Cardiac muscle cell (in vitro differentiated cells and primary cell): ENCODE data around the gene KREMEN1. TPM values are rescaled to one million over a fixed set of nuclear protein-coding genes. Genes with fewer than 3 reads are reported as not detected.

Source experiments
- DNase-seq, 2 donors: peaks; one replicate each; pipeline versions ENCODE4 v3.0.0 to v3.0.0-alpha.2; 2010 to 2017; ENCODE audit warnings: low read depth in 1 of 2, low spot score in 1 of 2
- H3K27ac ChIP-seq: fragments of 200-600 bp; sonication (generic); 2 replicates; pipeline ENCODE4 v1.5.1; 2016
- H3K27me3 ChIP-seq: fragments of 200-600 bp; sonication (generic); 2 replicates; pipeline ENCODE4 v1.6.0; 2016; ENCODE audit warnings: control low read depth
- H3K36me3 ChIP-seq: fragments of 200-600 bp; sonication (generic); 2 replicates; pipeline ENCODE4 v1.5.1; 2016; ENCODE audit warnings: control low read depth
- H3K4me1 ChIP-seq: fragments of 200-600 bp; sonication (generic); 2 replicates; pipeline ENCODE4 v1.8.1; 2017; ENCODE audit warnings: low read depth, mild to moderate bottlenecking, mixed run types
- H3K4me3 ChIP-seq: fragments of 200-600 bp; sonication (generic); 2 replicates; pipeline ENCODE4 v1.5.1; 2016; ENCODE audit warnings: mild to moderate bottlenecking
- H3K9me3 ChIP-seq: fragments of 200-600 bp; sonication (generic); 2 replicates; pipeline ENCODE4 v1.5.1; 2017; ENCODE audit warnings: low read depth, mild to moderate bottlenecking, control low read depth
- CTCF ChIP-seq: IDR thresholded peaks from 2 replicates; pipeline ENCODE4 v1.5.1; 2012; ENCODE audit warnings: low read depth, mild to moderate bottlenecking, low read length
- polyA plus RNA-seq: library from polyadenylated mRNA; unstranded; fragments of >200 nt; fragmentation: Nextera tagmentation; extraction: Ambion mirVana; gene quantifications from 2 replicates; pipeline ENCODE4 v1.2.1, GENCODE V29; 2016
- total RNA-seq: library from RNA; depleted of rRNA; stranded (reverse); fragments of >200 nt; gene quantifications from 2 replicates; pipeline ENCODE4 v1.2.3, GENCODE V29; 2016

KREMEN1 gene
- total and polyA plus RNA-seq, 2 experiments from 2014 or later = 18.0 to 20.3 TPM

- TF ChIP-seq CTCF = no peak
These were observed 83.1 kb downstream of the KREMEN1 start for GRCh38 chr22:29155966-29156365.

DNA sequence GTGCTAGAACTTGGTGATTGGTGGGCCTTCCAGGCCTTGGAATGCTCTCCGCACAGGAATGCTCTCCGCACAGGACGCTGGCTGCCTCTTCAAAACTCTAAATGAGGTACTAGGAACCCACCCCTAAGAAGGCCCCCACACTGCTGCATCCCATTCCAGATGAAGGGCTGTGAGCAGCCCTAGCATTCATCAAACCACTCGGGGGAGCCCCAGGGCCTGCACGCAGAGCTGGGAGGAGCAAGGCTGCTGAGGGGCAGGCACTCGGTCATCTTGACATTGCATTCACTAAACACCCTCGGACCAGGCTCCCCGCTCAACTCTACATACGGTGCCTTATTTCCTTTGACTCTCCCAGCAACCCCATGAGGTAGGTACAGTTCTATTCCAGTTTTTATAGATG lies 83.7 kb downstream of the KREMEN1 start:
- Histone ChIP-seq H3K9me3 (no peaks in the 10 kb centered on the region), H3K27me3 (no peaks in the 10 kb centered on the region)
- DNase-seq = peak; percentile 30 to 78

More at GRCh38 chr22:29155966-29156365, 83.1 kb downstream of the KREMEN1 start:
- no peaks in the 10 kb centered on the region for H3K4me1 ChIP-seq
- no peak overlapping the region for H3K27ac ChIP-seq
- H3K27me3 ChIP-seq = no peaks in the 10 kb centered on the region
- no peak overlapping the region for H3K4me3 ChIP-seq
- H3K9me3 ChIP-seq = no peaks in the 10 kb centered on the region
- no peaks in the 10 kb centered on the region for H3K36me3 ChIP-seq
- no peak for DNase-seq

GRCh38 chr22:29157759-29158535 lies 85.1 kb downstream of the KREMEN1 start:
- no peaks in the 10 kb centered on the region for H3K27me3 ChIP-seq
- H3K4me1 ChIP-seq = no peaks in the 10 kb centered on the region
- H3K36me3 ChIP-seq = no peaks in the 10 kb centered on the region
- DNase-seq = no peak
- H3K27ac ChIP-seq = no peak overlapping the region
- H3K9me3 ChIP-seq = no peaks in the 10 kb centered on the region
- TF ChIP-seq CTCF = no peak
- no peak overlapping the region for H3K4me3 ChIP-seq

More for the DNA sequence above, 83.7 kb downstream of the KREMEN1 start:
- Histone ChIP-seq H3K27ac (no peak overlapping the region), H3K4me3 (no peak overlapping the region), H3K36me3 (no peaks in the 10 kb centered on the region), H3K4me1 (no peaks in the 10 kb centered on the region)
- peak; percentile 42 for TF ChIP-seq CTCF

DNA sequence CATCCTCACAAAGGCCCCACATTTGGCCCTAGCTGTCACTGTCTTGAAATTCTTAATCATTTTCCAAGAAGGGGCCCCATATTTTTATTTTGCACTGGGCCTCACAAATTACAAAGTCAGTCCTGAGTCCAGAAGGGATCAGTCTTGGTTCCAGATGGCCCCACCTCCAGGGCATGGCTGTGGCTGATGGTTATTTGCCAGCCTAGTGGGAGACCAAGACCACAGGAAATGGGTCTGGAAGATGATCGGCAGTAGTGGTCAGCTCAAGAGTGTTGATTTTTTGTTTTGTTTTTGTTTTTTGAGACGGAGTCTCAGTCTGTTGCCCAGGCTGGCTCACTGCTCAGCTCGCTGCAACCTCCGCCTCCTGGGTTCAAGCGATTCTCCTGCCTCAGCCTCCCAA lies 85.7 kb downstream of the KREMEN1 start:
- H3K9me3 ChIP-seq = no peaks in the 10 kb centered on the region
- no peak for DNase-seq
- TF ChIP-seq CTCF = no peak
- no peaks in the 10 kb centered on the region for H3K27me3 ChIP-seq
- H3K27ac ChIP-seq = no peak overlapping the region
- no peaks in the 10 kb centered on the region for H3K36me3 ChIP-seq
- H3K4me1 ChIP-seq = no peaks in the 10 kb centered on the region
- no peak overlapping the region for H3K4me3 ChIP-seq

DNA sequence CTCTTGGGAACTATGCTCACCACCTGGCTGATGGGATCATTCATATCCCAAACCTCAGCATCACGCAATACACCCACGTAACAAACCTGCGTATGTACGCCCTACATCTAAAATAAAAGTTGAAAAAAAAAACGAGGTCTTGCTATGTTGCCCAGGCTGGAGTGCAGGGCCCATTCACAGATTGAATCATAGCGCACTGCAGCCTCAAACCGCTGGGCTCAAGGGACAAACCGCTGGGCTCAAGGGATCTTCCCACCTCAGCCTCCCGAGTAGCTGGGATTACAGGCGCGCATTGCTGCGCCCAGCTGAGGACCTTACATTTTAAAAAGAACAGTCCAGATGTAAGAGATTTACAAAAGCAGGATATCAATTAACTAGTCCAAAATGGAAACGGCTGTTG lies 91.0 kb downstream of the KREMEN1 start:
- Histone ChIP-seq H3K36me3 (no peaks in the 10 kb centered on the region), H3K9me3 (no peaks in the 10 kb centered on the region), H3K4me1 (no peaks in the 10 kb centered on the region), H3K27ac (no peak overlapping the region), H3K27me3 (no peaks in the 10 kb centered on the region), H3K4me3 (no peak overlapping the region)
- DNase-seq = no peak
- TF ChIP-seq CTCF = no peak
